HG03354 (cell line): ENCODE results near the gene STK33.
"Not testable (repeated sequence)": the region's sequence is repeated elsewhere in the genome, so short reads cannot be mapped to it uniquely, and the experiment has no call there.

Experiments used
- ATAC-seq: cut with Tn5 transposase; IDR thresholded peaks from one replicate; pipeline ENCODE4 v1.9.1; 2021; ENCODE audit warnings: mild to moderate bottlenecking; ENCODE audit not compliant: unreplicated experiment, poor library complexity, severe bottlenecking

The STK33 gene

DNA sequence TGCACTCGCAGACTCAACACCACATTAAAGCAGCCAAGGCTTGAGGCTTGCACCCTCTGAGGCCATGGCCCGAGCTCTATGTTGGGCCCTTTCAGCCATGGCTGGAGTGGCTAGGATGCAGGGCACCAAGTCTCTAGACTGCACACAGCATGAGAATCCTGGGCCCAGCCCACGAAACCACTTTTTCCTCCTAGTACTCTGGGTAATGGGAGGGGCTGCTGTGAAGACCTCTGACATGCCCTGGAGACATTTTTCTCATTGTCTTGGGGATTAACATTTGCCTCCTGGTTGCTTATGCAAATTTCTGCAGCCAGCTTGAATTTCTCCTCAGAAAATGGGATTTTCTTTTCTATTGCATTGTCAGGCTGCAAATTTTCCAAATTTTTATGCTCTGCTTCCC lies 127.1 kb downstream of the STK33 start:
- ATAC-seq: not testable (repeated sequence)

GRCh38 chr11:8459711-8460399 lies 134.2 kb downstream of the STK33 start:
- no peak for ATAC-seq

- ATAC-seq: no peak
These were observed 151.7 kb downstream of the STK33 start for GRCh38 chr11:8442301-8442700.

DNA sequence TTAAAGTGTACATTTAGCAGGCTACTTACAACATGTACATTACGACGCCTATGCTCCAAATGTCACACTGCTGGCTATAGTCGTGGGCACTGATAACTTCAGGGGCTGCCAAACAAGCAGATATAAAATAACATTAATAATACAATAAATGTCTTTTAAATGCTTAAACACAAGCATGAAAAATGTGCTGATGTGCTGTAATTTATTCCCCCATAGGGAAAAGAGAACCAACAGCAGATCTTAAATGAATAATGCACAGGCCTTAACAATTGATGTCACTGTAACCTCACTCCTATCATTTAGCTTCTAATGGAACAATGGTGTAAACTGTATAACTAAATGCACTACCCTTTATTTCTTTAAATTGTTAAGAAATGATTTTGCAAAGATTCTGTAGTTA lies 153.4 kb downstream of the STK33 start:
- ATAC-seq: no peak

GRCh38 chr11:8429483-8429882 lies 164.5 kb downstream of the STK33 start:
- no peak for ATAC-seq

DNA sequence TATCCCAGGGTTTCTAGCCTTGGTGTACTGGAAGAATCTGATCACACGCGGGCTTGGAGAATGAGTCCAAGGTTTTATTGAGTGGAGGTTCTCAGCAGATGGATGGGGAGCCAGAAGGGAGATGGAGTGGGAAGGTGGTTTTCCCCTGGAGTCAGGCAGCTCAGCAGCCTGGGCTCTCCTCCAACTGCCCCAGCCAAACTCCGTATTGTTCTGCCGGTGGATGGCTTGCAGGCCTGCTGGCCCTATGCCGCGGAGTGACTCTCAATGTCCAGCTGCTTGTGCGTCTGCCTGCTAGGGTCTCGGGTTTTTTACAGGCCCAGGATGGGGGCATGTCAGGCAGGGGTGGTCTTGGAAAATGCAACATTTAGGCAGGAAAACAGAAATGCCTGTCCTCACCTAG lies 168.0 kb downstream of the STK33 start:
- ATAC-seq: no peak

DNA sequence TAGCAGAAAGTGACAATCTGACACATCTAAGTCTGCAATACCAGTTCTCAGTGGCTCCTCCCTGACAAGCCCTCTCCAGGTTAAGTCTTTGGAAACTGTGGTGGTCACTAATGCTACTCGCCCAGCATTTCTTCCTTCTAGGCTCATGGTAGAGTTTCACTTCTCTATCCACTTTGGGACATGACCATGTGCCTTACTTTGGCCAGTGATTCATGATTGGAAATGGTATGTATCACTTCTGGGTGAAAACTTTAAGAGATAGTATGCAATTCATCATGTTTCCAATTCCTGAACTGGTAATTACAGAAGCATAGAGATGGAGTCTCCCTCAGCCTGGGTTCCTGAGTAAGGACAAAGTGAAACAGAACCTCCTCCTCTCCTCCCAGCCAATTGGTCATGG lies 178.8 kb downstream of the STK33 start:
- ATAC-seq: no peak

DNA sequence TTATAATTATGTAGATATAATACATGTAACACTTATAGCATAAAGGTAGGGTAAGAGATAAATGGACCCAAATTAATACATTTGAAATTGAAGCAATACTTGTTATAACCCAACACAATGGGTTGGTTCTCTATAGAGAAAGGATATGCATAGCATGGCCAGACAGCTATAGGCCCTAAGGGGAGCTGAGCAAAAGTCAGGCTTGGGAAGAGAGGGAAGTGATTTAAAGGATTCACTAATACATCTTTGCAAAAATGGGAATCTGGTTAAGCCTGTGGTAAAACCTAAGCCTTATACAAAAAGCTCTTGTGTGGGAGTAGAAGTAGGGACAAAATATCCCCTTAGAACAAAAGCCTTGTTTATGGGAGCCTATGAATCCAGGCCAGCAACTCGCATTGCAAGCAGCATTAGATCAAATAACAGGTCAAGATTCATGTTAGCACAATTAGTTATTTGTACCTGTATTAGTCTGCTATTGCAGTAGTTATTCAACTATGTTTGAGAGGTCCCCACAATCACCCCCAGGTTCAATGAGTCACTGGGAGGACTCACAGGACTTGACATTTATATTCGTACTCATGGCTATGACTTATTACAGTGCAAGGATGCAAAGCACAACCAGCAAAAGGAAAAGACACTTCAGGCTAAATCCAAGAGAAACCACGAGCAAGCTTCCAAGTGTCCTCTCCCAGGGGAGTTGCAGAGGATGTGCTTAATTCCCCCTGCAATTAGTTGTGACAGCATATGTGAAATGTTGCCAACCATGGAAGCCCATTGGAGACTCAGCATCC lies 185.7 kb downstream of the STK33 start:
- ATAC-seq: no peak

DNA sequence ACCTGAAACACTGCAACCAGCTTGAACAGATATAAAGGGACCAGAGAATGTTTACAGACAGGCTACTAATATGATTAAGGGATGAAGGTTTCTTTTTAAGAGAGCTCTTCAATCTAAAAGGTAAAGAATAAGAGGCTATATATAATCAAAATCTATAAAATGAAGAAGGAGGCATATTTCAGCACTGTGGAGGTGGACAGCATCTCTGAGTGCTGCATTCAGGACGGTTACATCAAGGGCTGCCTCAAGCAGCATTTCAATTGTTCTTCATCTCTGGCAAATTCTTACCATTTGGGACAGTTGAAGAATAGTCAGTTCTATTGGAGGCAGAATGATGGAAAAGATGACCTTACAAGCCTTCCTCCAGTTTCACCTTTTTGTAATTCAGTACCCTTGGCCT lies 190.7 kb downstream of the STK33 start:
- ATAC-seq: no peak

DNA sequence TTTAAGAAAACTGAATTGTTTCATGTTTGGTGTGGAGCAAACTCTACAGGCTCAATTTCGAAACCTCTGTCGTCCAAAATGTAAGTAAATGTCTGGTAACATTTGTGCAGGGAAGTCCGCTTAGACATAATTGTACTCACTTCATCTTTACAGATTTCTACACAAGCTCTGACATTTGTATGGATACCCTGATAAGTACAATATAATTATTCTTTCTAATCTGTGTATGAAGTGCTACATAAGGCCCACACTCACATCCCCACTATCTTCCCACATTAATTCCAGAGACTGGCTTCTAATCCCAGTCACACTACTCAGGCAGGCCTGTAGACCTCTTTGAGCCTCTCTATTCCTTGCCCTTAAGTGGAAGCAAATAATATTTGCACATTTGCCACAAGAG lies 201.1 kb downstream of the STK33 start:
- no peak for ATAC-seq

GRCh38 chr11:8392166-8392565 lies 201.9 kb downstream of the STK33 start:
- ATAC-seq: no peak

- no peak for ATAC-seq
These were observed 203.0 kb downstream of the STK33 start for GRCh38 chr11:8390851-8391612.

GRCh38 chr11:8389029-8389996 lies 204.7 kb downstream of the STK33 start:
- ATAC-seq: no peak

DNA sequence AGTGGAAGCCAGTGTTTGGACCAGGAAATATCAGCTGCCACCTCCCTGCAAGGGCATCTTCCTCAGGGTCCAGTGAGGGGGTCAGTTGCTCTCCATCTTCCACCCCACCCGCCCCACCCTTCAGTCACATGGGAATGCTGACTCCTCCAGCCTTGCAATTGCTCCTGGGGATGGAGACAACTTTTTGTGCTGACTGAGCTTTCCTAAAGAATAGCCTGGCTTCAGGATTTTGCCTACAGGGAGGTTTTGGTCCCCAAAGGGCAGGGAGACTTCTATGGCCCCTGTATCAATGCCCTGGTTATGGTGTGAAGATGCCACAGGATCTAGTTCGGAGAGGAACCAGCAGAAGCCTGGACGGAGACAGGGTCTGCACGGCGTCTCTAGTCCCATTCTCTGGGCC lies 206.3 kb downstream of the STK33 start:
- no peak for ATAC-seq

DNA sequence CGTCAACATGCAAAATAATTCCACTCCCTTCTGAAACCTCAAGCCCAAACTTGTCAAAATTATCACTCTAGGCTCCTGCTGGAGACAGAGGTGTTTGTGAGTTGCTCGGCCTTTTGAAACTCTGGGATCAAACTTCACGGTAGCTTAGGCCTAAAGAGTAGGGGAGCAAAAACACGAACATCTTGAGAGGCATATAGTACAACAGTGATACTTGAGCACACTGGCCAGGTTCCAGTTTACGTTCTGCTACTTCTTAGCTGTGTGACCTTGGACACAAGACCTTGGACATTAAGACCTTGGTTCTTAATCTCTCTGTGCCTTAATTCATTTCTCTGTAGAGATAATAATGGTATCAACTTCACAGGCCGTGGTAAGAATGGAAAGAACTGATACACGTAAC lies 206.9 kb downstream of the STK33 start:
- no peak for ATAC-seq

- ATAC-seq: peak; percentile 49
These were observed 207.7 kb downstream of the STK33 start for GRCh38 chr11:8386134-8386864.

DNA sequence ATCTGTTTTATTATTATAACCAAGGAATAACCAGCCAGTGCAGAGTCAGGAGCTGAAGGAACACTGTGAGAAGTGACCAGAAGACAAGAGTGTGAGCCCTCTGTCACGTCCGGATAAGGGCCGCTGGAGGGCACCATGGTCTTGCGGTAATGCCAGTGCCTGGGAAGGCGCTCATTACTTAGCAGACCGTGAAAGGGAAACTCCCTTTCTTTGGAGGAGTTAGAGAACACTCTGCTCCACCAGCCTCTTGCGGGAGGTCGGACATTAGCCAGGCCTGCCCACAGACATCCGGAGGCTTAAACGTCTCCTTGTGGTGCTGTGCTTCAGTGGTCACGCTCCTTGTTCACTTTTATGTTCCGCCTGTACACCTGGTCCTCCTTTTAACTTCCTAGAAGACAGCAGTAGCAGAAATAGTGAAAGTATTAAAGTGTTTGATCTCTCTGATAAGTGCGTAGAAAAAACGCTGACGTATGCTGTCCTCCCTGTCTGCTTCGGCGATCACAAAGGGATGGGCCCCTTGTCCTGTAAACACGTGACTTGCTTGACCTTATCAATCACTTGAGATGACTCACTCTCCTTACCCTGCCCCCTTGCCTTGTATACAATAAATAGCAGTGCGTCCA lies 209.7 kb downstream of the STK33 start:
- ATAC-seq: no peak

GRCh38 chr11:8383627-8384026 lies 210.4 kb downstream of the STK33 start:
- ATAC-seq: no peak

DNA sequence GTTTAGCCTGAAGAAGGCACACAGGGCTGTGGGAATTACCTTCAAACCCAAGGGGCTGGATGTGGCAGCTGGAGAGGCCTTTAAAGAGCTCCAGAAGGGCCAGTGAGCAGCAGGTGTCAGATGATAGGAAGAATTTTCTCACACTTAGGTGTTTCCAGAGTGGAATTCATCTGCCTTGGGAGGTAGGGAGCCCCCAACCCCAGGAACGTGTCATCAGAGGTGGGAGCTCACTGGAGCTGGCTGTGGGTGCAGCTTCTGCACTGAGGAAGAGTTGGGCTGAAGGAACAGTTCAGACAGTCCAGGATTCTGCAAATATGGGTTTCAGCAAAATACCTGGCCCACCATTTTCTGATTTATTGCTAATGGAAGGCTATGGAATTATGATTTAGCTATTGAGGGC lies 210.8 kb downstream of the STK33 start:
- no peak for ATAC-seq
